NCI-H82 treated with DMSO at 0.1 percent for 48 hours (cell line): ENCODE data around the gene NDUFB10.
A peak's percentile ranks its signal among the peaks of the same experiment; 100 is the strongest.
"Not testable (repeated sequence)": the region's sequence is repeated elsewhere in the genome, so short reads cannot be mapped to it uniquely, and the experiment has no call there.

Experiments used
- DNase-seq: peaks from one replicate; lab custom pipeline; 2025; ENCODE audit not compliant: unreplicated experiment; lab: John Stamatoyannopoulos, UW

Gene NDUFB10

DNA sequence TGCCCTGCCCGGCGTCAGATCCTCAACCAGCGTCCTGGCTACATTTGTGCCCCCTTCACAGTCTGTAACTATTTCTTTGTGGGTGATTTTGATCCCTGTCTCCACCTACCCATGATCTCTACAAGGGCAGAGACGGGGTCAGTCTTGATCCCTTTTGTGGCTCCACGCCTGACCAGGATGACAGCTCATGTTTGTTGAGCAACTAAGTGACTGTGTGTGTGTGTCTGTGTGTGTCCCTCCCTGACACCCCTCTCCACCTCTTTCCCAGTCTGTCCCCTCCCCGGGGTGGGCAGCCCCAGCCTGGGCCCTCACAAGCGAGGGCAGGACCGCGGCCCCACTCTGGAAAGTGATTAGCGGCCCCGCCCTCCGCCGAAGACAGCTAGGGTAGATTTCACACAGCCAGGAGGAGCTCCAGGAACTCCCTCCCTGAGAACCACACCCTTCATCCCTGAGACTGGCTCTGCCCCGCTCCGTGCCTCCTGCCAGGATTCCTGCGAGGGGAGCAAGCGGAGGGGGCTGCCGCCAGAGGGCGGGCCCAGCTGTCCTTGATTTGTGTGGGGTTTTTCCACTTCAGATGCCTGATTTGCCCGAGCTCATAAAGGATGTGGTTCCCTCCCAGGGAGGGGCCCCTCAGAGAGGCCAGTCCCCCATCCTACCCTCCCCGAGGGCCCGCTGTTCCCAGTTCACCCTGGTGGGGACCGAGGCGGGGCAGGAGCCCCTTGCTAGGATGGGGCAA is 35.9 kb upstream of the NDUFB10 start:
- peak; percentile 74 for DNase-seq

DNA sequence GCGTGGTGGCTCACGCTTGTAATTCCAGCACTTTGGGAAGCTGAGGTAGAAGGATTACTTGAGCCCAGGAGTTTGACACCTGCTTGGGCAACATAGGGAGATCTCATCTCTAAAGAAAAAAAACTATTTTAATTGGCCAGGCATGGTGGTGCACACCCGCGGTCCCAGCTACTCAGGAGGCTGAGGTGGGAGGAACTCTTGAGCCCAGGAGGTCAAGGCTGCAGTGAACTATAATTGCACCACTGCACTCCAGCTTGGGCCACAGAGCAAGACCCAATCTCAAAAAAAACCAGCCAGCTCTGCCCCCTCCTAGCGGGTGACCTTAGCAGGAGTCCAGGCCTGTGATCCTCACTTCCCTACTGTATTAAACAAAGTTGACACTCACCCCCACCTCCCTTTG is 35.2 kb upstream of the NDUFB10 start:
- DNase-seq = no peak

DNA sequence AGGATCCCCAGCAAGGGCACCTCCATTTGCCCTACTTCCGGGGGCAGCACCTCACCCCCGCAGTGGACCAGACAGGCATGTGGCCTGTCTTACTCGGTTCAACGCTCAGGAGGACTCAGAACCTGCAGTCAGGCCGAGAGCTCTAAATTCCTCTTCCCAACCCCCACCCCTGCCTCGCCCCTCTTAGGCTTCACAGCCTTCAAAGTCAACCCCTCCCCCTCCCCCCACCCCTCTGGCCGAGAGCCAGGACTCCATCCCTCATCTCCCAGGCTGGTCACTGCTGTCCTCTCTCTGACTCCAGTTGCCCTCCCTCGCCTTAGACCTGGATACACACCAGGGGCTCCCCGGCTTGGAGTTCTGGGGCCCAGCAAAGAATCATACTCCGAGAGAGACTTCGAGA is 33.1 kb upstream of the NDUFB10 start:
- DNase-seq = no peak

DNA sequence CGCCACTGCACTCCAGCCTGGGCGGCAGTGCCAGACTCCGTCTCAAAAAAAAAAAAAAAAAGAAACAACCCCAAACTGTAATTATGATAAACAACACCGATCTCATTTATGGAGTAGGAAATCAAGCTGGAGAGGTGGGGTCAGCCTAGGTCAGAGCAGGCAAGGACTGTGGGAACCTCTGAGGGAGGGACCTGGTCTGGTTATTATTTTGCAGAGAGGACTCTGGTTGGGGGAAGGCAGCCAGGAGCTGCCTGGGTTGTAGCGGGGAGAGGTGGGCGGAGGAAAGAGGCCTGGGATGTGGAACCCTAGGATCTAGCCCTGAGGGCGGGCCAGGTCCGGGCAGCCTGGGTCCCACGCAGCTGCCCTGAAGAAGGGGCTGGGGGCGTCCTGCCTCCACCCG is 30.2 kb upstream of the NDUFB10 start:
- DNase-seq = no peak

DNA sequence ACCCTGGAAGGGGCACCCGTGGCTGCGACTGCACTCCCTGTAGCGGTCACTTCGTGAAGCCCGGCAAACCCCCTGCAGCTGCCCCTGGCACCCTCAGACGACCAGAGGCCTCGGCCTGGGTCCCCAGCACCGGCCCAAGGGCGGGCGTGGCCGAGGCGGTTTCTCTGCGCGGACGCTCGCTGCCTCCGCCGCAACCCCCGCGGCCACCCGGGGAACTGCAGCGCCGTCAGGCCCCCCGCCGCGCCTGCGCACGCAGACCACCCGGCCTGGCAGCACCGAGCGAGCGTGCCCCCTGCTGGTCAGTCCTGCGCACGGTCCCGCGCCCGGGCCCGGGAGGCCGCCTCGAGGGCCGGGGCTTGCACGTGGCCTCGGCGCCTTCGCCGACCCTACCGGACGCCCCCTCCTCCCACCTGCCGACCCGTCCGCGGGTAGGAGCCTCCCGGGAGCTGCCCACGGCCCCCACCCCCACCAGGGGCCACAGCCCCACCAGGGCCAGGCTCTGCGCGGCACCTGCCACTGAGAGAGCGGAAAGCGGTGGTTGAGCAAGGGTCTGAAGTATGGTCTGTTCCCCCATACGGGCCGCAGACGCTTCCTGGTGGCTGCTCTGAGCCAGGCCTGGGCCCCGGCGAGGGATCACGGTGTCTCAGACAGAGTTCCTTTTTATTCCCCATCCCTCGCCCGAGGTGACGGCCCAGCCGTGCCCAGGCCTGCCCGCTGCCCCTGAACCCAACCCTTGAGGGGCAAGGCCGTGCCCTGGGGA is 29.6 kb upstream of the NDUFB10 start:
- DNase-seq = peak; percentile 14

DNA sequence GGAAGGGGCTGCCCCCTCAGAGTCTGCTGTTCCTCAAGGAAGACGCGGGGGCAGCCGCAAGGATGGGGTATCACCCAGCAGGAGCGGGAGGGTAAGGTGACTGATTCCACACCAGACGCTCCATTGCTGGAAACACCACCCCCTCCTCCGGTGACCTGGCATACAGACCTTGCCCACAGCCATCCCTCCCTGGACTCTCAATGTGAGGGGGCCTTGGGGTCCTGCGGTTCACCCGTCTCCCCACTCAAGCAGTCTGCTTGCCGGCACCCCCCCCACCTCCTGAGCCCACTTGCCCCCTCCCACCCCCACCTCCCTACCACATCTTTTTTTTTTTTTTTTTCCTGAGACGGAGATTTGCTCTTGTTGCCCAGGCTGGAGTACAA is 29.0 kb upstream of the NDUFB10 start:
- DNase-seq = no peak

DNA sequence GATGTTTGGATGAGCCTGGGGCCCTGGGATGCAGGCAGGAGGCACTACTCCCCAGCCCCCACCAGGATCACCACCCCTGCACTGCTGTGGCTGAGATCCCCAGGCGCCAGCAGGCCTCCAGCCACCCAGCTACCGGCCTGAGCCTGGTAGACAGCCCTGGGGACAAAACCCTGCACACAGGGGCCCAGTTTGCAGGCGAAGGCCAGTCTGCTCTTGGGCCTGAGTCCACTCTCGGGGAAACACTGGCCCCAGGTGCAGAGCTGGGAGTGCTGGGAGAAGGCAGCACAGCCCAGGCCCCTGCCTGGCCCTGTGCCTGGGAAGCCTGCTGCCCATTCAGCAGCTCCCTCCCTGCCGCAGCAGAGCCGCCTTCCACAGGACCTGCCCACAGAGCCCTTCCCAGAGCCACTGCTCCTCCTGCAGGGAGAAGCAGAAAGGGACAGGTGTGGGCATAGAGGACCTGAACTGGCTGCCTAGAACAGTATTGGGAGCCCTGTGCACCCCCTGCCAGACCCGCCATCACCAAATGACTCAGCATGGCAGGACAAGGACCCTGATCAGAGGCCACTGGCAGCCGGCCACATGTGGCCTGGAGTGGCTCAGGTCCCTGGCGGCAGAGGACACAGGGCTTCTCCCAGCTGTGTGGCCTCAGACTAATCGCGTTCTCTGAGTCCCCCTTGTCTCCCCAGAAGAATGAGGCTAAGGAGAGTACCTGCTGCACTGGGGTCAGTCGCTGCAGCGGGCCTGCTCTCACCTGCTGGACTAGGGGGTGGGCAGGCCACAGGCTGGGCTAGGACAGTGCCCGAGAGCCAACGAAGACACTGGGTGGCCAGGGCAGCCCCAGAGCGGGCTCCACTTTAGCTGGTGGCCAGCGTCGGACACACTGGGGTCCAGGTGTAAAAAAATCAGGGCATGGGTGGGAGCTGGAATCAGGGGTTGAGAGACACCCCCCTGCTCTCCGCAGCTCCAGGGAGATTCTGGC is 27.0 kb upstream of the NDUFB10 start:
- DNase-seq = no peak

DNA sequence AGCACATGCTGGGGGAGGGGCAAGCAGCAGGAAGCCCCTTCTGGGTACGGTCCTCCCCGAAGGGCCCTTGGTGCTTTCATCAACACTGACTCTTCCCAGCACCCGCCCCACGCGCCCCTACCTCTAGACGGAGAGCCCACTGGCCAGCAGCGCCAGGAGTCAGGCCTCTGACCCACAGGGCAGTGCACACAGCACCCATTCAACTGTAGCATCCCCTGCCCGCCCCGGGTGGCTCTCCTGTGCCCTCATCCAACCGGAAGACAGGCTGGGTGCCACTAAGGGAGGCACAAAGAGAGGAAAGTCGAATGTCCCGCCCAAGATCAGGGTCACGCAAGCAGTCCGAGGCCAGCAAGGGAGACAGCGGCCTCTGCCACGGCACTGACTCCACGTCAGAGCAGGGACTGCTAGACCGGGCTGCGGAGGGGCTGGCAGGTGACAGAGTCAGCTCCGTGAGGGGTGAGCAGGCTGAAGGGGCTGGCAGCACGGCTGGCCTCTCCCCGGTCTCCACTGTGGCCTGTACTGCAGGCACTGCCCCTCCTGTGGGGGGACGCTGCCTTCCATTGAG is 26.2 kb upstream of the NDUFB10 start:
- DNase-seq = no peak

DNA sequence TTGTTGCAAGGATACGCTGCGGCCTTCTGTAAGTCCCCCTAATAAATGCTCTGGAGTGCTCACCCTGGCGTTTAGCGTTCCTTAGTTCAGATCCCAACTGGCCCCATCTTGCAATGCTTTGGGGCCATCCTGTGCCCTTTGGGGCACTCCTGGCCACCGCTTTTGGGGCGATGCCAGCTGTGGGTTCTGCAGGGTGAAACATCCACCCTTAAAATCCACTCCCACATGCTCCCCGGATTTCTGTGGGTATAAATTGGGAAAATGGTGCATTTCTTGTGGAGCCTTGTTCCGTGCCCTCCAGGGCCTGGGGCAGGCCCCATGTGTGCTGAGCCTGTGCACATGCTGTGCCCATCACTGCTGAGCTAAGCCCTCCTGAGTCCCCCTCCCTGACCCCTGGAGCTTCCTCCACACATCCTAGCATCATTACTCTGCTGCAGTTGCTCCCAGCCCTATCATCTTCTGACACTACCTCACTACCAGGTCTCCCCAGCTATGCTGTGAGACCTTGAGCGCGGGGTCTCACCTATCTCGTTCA is 22.3 kb upstream of the NDUFB10 start:
- no peak for DNase-seq

DNA sequence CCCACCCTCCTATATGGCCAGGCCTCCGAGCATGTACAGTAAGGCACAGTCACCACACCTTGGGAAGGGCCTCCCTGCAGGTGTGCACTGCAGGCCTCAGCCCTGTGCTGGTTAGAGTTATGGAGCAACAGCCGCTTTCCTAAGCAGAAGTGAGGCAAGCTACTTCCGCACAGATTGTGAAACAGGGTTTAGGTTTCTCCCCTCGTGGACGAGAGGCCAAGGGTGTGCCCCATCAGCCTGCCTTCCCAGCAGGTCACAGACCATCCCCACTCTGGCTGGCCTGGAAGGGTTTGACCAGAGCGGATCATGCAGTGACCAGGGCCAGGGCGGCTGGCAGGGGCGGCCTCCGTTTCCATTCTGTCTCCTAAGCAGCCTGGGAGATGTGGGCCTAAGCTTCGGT is 21.0 kb upstream of the NDUFB10 start:
- no peak for DNase-seq

DNA sequence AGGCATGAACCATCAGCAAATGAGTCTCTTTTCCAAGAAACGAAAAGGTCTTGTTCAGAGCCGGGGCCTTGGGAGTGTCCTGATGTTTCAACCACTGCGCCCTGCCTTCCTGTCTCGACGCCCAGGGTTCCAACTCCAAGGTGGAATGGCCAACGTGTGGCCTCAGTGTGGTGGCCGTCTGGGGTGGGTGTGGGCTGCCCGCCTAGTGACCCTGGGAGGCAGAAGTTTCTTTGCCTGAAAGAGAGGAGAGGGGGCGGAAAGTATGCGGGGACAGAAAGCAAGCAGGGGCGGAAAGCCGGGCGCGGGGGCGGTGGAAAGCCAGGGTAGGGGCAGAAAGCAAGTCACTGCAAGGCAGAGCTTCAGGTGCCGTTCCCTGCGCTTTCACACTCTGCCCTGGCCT is 20.4 kb upstream of the NDUFB10 start:
- no peak for DNase-seq

DNA sequence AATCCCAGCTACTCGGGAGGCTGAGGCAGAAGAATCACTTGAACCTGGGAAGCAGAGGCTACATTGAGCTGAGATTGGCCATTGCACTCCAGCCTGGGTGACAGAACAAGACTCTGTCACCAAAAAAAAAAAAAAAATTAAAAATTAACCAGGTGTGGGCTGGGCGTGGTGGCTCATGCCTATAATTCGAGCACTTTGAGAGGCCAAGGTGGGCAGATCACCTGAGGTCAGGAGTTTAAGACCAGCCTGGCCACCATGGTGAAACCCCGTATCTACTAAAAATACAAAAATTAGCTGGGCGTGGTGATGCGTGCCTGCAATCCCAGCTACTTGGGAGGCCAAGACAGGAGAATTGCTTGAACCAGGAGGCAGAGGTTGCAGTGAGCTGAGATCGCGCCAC is 19.5 kb upstream of the NDUFB10 start:
- DNase-seq = not testable (repeated sequence)

DNA sequence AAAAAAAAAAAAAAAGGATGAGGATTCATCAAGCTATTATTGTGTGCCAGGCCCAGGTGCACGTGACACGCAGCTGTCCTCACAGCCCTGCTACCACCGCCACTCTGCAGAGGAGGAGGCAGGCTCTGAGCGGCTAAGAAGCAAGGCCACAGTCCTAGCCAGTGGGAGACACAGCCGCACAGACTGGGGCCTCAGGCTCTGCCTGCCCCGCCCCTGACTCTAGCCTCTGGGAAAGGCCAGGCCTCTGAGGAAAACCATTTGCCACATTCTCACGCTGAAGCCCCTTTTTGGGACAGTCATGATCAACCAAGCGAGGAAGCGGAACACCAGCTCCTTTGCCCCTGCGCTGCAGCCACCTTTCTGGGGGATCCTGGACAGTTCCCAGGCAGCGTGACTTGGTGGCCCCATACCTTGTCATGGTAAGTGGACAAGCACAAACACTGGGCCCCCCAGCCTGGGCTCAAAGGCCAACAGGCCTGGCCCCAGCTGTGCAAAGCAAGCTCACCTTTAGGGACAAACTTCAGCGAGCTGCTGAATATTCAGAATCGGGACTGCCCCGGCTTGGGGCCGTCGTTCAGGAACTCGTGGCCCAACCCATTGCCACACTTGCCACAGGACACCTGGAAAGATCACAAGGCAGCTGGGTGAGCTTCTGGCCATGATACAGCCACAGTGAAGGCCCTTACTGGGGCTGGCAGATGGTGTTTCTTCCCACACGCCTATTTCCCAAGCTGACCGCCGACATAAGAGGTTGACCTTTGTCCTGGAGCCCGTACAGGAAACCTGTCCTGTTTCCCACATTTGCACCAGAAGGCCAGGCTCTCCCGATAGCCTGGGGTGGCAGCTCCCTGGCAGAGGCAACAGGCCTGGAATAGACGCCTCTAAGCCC is 18.8 kb upstream of the NDUFB10 start:
- DNase-seq = no peak

DNA sequence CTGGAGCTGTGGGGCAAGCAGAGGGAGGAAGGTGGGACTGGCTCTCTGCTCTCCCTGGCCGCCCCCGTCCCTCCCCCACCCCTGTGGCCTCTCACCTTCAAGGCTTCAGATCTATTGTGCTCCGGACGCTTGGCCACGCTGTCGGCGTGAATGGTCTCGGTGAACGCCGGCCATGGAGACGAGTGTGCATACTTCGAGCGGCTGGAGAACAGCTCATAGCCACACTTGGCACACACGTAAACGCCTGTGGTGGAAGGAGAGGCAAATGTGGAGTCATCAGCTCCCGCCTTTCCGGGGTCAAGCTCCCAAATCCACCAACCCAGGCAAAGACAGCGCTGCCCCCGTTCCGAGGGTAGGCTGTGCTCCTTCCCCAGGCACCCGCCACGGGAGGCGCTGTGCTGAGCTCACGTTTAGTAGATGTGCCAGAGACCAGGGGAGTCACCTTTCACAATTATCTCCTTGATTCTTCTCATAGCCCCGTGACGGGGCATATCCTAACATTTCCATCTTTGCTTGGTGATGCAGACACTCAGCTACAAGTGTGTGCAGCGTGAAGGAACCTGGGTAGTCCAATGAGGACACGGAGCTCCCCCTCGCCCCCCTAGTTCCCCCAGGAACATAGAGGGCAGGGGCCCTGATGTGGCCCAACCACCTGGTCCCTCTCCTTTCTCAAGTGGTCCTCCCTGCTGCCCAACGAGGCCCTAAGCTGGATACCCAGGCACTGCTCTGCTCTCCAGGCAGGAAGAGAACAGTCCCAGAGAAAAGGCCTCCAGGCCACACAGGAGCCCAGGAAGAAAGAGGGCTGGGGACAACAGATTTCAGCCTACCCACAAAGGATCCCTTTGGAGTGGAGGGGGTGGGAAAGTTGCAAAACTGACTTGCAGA is 17.9 kb upstream of the NDUFB10 start:
- DNase-seq = no peak

DNA sequence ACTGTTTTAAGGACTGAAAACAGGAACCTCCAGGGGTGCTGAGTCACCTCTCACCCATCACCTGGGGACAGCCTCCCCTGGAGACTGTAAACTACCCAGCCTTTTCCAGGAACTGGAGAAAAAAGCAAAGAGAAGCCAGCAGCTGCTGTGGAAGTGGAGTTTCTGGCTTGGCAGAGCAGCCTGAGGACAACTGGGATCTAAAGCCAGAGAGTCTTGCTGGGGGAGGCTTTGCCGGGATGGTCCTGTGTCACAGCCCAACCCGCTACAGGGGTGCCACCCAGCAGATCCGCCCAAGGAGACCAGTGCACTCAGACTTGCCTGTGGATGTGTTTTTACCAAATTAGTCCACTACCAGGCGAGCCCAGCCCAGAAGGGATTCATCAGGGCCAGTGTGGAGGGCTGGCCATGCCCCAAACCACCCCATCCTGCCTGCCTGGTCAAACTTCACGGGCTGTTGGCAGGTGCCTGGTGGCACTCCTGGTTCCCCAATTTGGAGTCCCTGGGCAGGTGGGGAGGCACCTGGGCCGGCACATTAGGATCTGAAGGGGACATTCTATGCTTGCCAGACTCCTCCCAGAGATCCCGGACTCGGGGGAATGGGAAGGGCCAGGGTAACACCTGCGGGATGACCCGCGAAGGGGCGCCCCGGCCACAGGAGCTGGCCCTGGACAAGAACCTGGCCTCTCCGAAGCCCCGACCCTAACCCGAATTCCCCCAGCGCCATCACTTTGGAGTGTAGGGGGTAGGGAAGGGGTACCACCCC is 17.1 kb upstream of the NDUFB10 start:
- no peak for DNase-seq

DNA sequence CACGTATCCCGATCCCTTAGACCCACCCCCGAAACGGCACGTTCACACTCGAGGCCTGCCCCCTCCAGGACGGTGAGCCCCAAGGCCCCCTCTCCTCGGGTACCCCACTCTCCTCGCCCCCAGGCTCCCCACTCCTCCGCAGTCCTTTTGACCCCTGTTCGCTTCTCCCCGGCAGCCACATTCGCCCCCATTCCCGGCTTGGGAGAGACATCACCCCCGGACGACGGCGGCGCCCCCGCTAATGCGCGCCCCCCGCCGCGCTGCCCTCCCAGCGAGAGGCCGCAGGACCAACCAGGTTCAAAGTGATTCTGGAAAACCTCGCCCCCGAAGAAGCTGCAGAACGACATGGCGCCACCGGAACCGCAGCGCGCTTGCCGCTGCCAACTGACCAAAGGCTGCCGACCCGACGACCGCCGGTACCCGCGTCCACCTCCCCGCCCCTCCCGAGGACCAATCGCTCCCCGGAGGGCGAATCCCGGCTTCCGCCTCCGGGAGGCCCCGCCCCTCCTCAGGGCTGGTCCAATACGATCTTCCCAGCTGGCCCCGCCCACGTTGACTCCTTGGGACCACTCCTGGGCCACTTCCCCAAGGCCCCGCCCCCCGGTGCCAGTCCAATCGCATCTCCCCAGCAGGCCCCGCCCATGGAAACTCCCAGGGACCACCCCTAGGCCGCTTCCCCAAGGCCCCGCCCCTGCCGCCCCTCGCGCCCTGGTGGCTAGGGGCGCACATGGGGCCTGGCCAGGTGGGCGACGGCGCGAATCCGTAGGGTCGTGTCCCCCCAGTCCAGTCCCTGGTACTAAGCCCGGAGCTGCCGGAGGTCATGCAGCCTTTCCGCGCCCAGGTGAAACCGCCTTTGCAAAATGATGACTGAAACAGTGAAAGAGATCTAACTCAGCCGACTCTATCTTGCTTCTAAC is 16.3 kb upstream of the NDUFB10 start, which contains the start of gene MSRB1:
Gene MSRB1, minus strand, starts transcription at position 390 of the 917 bp plus-strand sequence. Its CDS starts 43 bp downstream, at position 347.
- peak; percentile 99 for DNase-seq

DNA sequence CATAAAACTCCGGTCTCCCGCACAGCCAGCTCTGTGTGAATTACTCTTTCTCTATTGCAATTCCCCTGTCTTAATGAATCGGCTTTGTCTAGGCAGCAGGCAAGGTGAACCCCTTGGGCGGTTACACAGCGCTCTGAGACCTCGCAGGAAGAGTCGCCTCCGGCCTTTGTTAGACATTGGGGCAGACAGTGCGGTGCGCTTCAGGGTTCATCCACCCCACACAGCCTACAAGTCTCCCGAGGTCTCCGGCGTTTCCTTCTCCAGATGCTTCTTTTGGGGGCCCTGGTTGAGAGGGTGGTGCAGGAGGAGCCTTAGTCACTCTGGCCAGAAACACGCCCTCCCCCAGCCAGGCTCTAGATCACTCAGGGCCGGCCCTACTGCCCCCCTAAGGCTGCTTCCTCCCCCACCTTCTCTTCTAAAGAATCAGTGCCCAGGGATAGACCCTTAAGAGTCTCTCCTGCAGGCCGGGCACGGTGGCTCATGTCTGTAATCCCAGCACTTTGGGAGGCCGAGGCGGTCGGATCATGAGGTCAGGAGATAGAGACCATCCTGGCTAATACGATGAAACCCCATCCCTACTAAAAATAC is 14.6 kb upstream of the NDUFB10 start:
- no peak for DNase-seq
